Sigmoid colon (tissue), 7 donors: ENCODE measurements around the gene THAP4. TPM values are rescaled to one million over a fixed set of nuclear protein-coding genes. Genes with fewer than 3 reads are reported as not detected.

Source experiments
- DNase-seq: peaks from one replicate; pipeline ENCODE4 v3.0.0-alpha.2; 2019
- H3K27ac ChIP-seq, 4 donors: fragments of 200-600 bp; sonication (generic); one replicate each; pipeline ENCODE4 v1.5.1; 2016 to 2019; ENCODE audit warnings: mild to moderate bottlenecking in 1 of 4
- H3K27me3 ChIP-seq, 3 donors: fragments of 200-600 bp; sonication (generic); one replicate each; pipeline ENCODE4 v1.5.1; 2019; ENCODE audit warnings: mild to moderate bottlenecking in 1 of 3
- H3K36me3 ChIP-seq, 4 donors: fragments of 200-600 bp; sonication (generic); one replicate each; pipeline ENCODE4 v1.5.1; 2016 to 2019
- H3K4me1 ChIP-seq, 4 donors: fragments of 200-600 bp; sonication (generic); one replicate each; pipeline ENCODE4 v1.5.1; 2017 to 2019
- H3K4me3 ChIP-seq, 4 donors: fragments of 200-600 bp; sonication (generic); one replicate each; pipeline ENCODE4 v1.5.1; 2017 to 2019; ENCODE audit warnings: mild to moderate bottlenecking in 2 of 4, moderate library complexity in 1 of 4
- H3K9me3 ChIP-seq, 4 donors: fragments of 200-600 bp in 3 of 4; sonication (generic) in 3 of 4; one replicate each; pipeline versions ENCODE4 v1.5.1 to v1.6.1; 2013 to 2019
- CTCF ChIP-seq, 4 experiments: fragments of 450-650 bp in 3 of 4; fragments of 200-600 bp in 1 of 4; IDR thresholded peaks; one replicate each; pipeline ENCODE4 v1.5.1; 2016 to 2019; ENCODE audit warnings: antibody characterized with exemption in 4 of 4, mild to moderate bottlenecking in 3 of 4, moderate library complexity in 2 of 4
- EP300 ChIP-seq, 4 donors: sonication (generic); formaldehyde crosslinking; IDR thresholded peaks; one replicate each; pipeline ENCODE4 v1.6.1; 2017; ENCODE audit warnings: antibody characterized with exemption in 4 of 4
- POLR2A ChIP-seq, 2 donors: fragments of 450-650 bp; IDR thresholded peaks; one replicate each; pipeline ENCODE4 v1.6.1; 2016; ENCODE audit warnings: antibody characterized with exemption in 2 of 2, mild to moderate bottlenecking in 2 of 2, moderate library complexity in 2 of 2
- POLR2AphosphoS5 ChIP-seq, 4 donors: sonication (generic); formaldehyde crosslinking; IDR thresholded peaks; one replicate each; pipeline ENCODE4 v1.6.1; 2017; ENCODE audit warnings: antibody characterized with exemption in 4 of 4
- WGBS, 2 donors: extraction: QIAGEN DNeasy Blood & Tissue Kit; methylation state at CpG; one replicate each; pipeline ENCODE4 v1.1.7; 2013; 5-methylcytosine and 5-hydroxymethylcytosine counted together
- intact Hi-C: fragments of 100-400 bp; cut with DNase I; formaldehyde crosslinking; loops from one replicate; pipeline ENCODE4 v1.15.1; 2023
- polyA plus RNA-seq, 3 donors: library from polyadenylated mRNA; stranded (reverse); fragments of 200-250 nt; gene quantifications; one replicate each; pipeline ENCODE4 v1.2.3, GENCODE V29; 2013
- total RNA-seq, 4 donors: library from RNA; depleted of rRNA; stranded (reverse); fragments of >200 nt; gene quantifications; one replicate each; pipeline ENCODE4 v1.1.0, GENCODE V29; 2016
- donor health status: healthy with polysubstance abuse.
- donor health status: Bipolar disorder and iron deficiency.
- donor health status: healthy.

Gene THAP4
- total and polyA plus RNA-seq, 7 donors = 28.9 to 112 (median 44.7) TPM

DNA sequence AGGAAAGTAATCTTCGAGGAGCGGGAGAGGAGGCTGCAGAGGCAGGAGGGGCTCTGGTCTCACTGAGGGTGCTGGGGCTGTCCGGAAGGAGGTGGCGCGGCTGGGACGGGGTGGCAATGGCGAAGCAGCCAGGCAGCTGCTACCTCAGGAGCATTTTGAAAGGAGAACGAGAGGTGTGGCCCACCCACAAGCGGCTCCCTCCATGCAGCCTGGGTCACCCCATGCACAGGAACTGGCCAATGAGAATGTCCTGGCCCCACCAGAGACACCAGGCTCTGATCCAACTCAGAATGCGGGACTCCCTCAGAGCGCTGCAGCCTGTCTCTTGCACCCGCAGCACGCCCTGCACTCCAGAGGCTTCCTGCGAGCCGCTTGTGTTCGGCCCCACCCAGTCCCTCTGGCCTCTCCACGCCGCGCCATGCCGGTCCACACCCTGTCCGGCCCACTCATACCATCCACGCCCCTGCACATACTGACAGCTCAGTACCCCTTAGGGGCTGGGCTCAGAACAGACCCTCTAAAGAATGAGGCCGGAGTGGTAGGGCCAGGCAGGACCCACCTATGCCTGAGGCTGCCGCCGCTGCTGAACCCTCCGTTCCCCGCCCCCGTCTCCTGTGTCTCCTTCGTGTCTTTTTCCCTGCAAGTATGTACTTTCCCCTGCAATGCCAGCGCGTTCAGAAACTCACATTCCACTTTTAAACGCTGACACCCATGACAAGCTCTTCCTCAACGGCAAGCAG is 84.8 kb downstream of the THAP4 start:
- DNase-seq = no peak
- Histone ChIP-seq H3K36me3 (no peaks in the 10 kb centered on the region), H3K27me3 (peaks cover 0 to under 1% (median 0%) of the 10 kb centered on the region in 3 donors), H3K4me3 (no peak overlapping the region), H3K27ac (no peak overlapping the region), H3K4me1 (peaks cover 0 to 23% (median 16%) of the 10 kb centered on the region in 4 donors), H3K9me3 (peaks cover 0 to 4% (median 0%) of the 10 kb centered on the region in 4 donors)
- intact Hi-C loops = no loop called here
- 41 to 68% methylated on average over 33 of the region's 33 CpGs for WGBS, 2 donors
- TF ChIP-seq POLR2A (IDR thresholded peaks at IDR 0.05) (no peak), POLR2AphosphoS5 (IDR thresholded peaks at IDR 0.05) (no peak), EP300 (IDR thresholded peaks at IDR 0.05) (no peak), CTCF (IDR thresholded peaks at IDR 0.05) (no peak)

- intact Hi-C loops = no loop called here
- peaks cover 0 to 29% (median 22%) of the 10 kb centered on the region in 4 donors for H3K4me1 ChIP-seq
- no peak overlapping the region for H3K27ac ChIP-seq
- no peak for DNase-seq
- H3K9me3 ChIP-seq = peaks cover 0 to 1% (median 0%) of the 10 kb centered on the region in 4 donors
- TF ChIP-seq EP300 (IDR thresholded peaks at IDR 0.05) (no peak), POLR2A (IDR thresholded peaks at IDR 0.05) (no peak), CTCF (IDR thresholded peaks at IDR 0.05) (no peak), POLR2AphosphoS5 (IDR thresholded peaks at IDR 0.05) (no peak)
- no peak overlapping the region for H3K4me3 ChIP-seq
- no peaks in the 10 kb centered on the region for H3K36me3 ChIP-seq
- H3K27me3 ChIP-seq = peaks cover 0 to 6% (median 0%) of the 10 kb centered on the region in 3 donors
- WGBS, 2 donors = 60% methylated on average over 12 of the region's 12 CpGs
Observed at GRCh38 chr2:241551599-241551997, 85.4 kb downstream of the THAP4 start.

GRCh38 chr2:241550616-241551580 is 86.1 kb downstream of the THAP4 start:
- H3K27me3 ChIP-seq = peaks cover 0 to 6% (median 0%) of the 10 kb centered on the region in 3 donors
- no peaks in the 10 kb centered on the region for H3K36me3 ChIP-seq
- no peak overlapping the region for H3K27ac ChIP-seq
- no peak overlapping the region for H3K4me3 ChIP-seq
- no peak for TF ChIP-seq POLR2AphosphoS5 (IDR thresholded peaks at IDR 0.05)
- no peak for TF ChIP-seq CTCF (IDR thresholded peaks at IDR 0.05)
- no peak for TF ChIP-seq EP300 (IDR thresholded peaks at IDR 0.05)
- TF ChIP-seq POLR2A (IDR thresholded peaks at IDR 0.05) = no peak
- peaks cover 0 to 30% (median 23%) of the 10 kb centered on the region in 4 donors for H3K4me1 ChIP-seq
- H3K9me3 ChIP-seq = no peaks in the 10 kb centered on the region
- intact Hi-C loops = no loop called here
- DNase-seq = no peak
- WGBS, 2 donors = 65 to 66% methylated on average over 21 of the region's 21 CpGs

GRCh38 chr2:241548451-241548835 is 88.5 kb downstream of the THAP4 start:
- no peaks in the 10 kb centered on the region for H3K36me3 ChIP-seq
- 69 to 85% methylated on average over 3 of the region's 3 CpGs for WGBS, 2 donors
- H3K27me3 ChIP-seq = peaks cover 0 to 6% (median 0%) of the 10 kb centered on the region in 3 donors
- no peak overlapping the region for H3K4me3 ChIP-seq
- intact Hi-C loops = loop anchor here (5.0 kb wide), 1 partner anchor 64 kb away; no protein-coding TSS in a partner anchor
- TF ChIP-seq CTCF (IDR thresholded peaks at IDR 0.05) = no peak
- TF ChIP-seq POLR2AphosphoS5 (IDR thresholded peaks at IDR 0.05) = no peak
- TF ChIP-seq POLR2A (IDR thresholded peaks at IDR 0.05) = no peak
- TF ChIP-seq EP300 (IDR thresholded peaks at IDR 0.05) = no peak
- H3K9me3 ChIP-seq = no peaks in the 10 kb centered on the region
- peaks cover 0 to 30% (median 23%) of the 10 kb centered on the region in 4 donors for H3K4me1 ChIP-seq
- no peak overlapping the region for H3K27ac ChIP-seq
- no peak for DNase-seq
